B cell (primary cell): ENCODE data around the gene ZNHIT2. TPM values are rescaled to one million over a fixed set of nuclear protein-coding genes. Genes with fewer than 3 reads are reported as not detected.

Experiments used
- ATAC-seq: fragments of 200-7000 bp; cut with Tn5 transposase; one replicate; pipeline ENCODE4 v1.10.0; 2021; ENCODE audit warnings: low read depth, mild to moderate bottlenecking, moderate number of reproducible peaks, moderate library complexity
- CTCF ChIA-PET: fragments of 350-600 bp; sonication (Branson Sonifier 250); formaldehyde crosslinking; loops from one replicate; lab custom pipeline; 2021; ENCODE audit warnings: antibody characterized with exemption, inconsistent platforms; lab: Charles Lee
- POLR2A ChIA-PET: fragments of 350-600 bp; sonication (Branson Sonifier 250); formaldehyde crosslinking; loops from one replicate; lab custom pipeline; 2021; ENCODE audit warnings: antibody characterized with exemption; lab: Charles Lee
- DNase-seq: peaks from one replicate; pipeline ENCODE4 v3.0.0; 2013
- H2AFZ ChIP-seq: 2 replicates; pipeline ENCODE4 v1.6.1; 2012; ENCODE audit warnings: mild to moderate bottlenecking, low read depth, low read length; ENCODE audit not compliant: insufficient read depth, poor library complexity, severe bottlenecking
- H3K27ac ChIP-seq, 2 donors: 1 replicate in 1 of 2; 2 replicates in 1 of 2; pipeline ENCODE4 v1.5.1; 2012 to 2013; ENCODE audit warnings: low read length in 2 of 2, mild to moderate bottlenecking in 2 of 2, moderate library complexity in 1 of 2
- H3K27me3 ChIP-seq, 4 experiments: fragments of 200-600 bp in 1 of 4; sonication (generic) in 1 of 4; replicated peaks in 1 of 4; 1 replicate in 2 of 4; 2 replicates in 2 of 4; pipeline versions ENCODE4 v1.6.1 to v1.7.0; 2013 to 2016; ENCODE audit warnings: low read length in 3 of 4, mild to moderate bottlenecking in 2 of 4, mixed read lengths in 1 of 4, moderate library complexity in 1 of 4; ENCODE audit not compliant: insufficient read depth in 4 of 4, control insufficient read depth in 3 of 4; ENCODE audit errors: control extremely low read depth in 1 of 4
- H3K36me3 ChIP-seq, 2 experiments: replicated peaks in 1 of 2; 1 replicate in 1 of 2; 2 replicates in 1 of 2; pipeline versions ENCODE4 v1.6.1 to v1.7.1; 2013; ENCODE audit warnings: low read length in 1 of 2; ENCODE audit not compliant: insufficient read depth in 2 of 2, control insufficient read depth in 1 of 2; ENCODE audit errors: control extremely low read depth in 1 of 2, extremely low read depth in 1 of 2
- H3K4me1 ChIP-seq, 2 donors: fragments of 200-600 bp in 1 of 2; sonication (generic) in 1 of 2; 1 replicate in 1 of 2; 2 replicates in 1 of 2; pipeline versions ENCODE4 v1.5.1 to v1.6.1; 2013 to 2017; ENCODE audit warnings: low read length in 2 of 2; ENCODE audit not compliant: control insufficient read depth in 2 of 2, insufficient read depth in 2 of 2
- H3K4me2 ChIP-seq: replicated peaks from 2 replicates; pipeline ENCODE3; 2012; ENCODE audit warnings: mild to moderate bottlenecking, low read depth, low read length; ENCODE audit not compliant: poor library complexity, severe bottlenecking
- H3K4me3 ChIP-seq, 5 experiments: fragments of 200-600 bp in 1 of 5; sonication (generic) in 1 of 5; 1 replicate in 3 of 5; 2 replicates in 2 of 5; pipeline versions ENCODE4 v1.5.1 to v1.7.0; 2011 to 2016; ENCODE audit warnings: low read length in 4 of 5, mild to moderate bottlenecking in 4 of 5, low read depth in 2 of 5, control low read depth in 1 of 5, moderate library complexity in 1 of 5; ENCODE audit not compliant: insufficient read depth in 1 of 5; ENCODE audit errors: control extremely low read depth in 1 of 5, extremely low read depth in 1 of 5
- H3K79me2 ChIP-seq: fragments of 200-600 bp; sonication (generic); one replicate; pipeline ENCODE4 v1.6.0; 2016; ENCODE audit warnings: low read length; ENCODE audit not compliant: control insufficient read depth, insufficient read depth
- H3K9ac ChIP-seq: fragments of 200-600 bp; sonication (generic); 2 replicates; pipeline ENCODE4 v1.6.1; 2017; ENCODE audit warnings: mild to moderate bottlenecking, low read length, moderate library complexity
- H3K9me3 ChIP-seq, 3 donors: one replicate each; pipeline versions ENCODE4 v1.6.1 to v1.7.1; 2013; ENCODE audit warnings: low read length in 2 of 3; ENCODE audit not compliant: control insufficient read depth in 2 of 3, insufficient read depth in 1 of 3; ENCODE audit errors: control extremely low read depth in 1 of 3
- H4K20me1 ChIP-seq: 2 replicates; pipeline ENCODE4 v1.6.0; 2012; ENCODE audit warnings: mild to moderate bottlenecking, low read length; ENCODE audit not compliant: insufficient read depth, control insufficient read depth, poor library complexity, severe bottlenecking
- H3K27ac Mint-ChIP-seq: one replicate; pipeline ENCODE4 v1.8.0; 2021; ENCODE audit warnings: mixed read lengths
- H3K27me3 Mint-ChIP-seq: one replicate; pipeline ENCODE4 v1.8.0; 2021; ENCODE audit warnings: mixed read lengths
- H3K4me1 Mint-ChIP-seq: one replicate; pipeline ENCODE4 v1.8.0; 2021; ENCODE audit warnings: mixed read lengths
- H3K4me3 Mint-ChIP-seq: one replicate; pipeline ENCODE4 v1.8.0; 2021; ENCODE audit warnings: mixed read lengths
- H3K9me3 Mint-ChIP-seq: one replicate; pipeline ENCODE4 v1.8.0; 2022; ENCODE audit warnings: mixed read lengths; ENCODE audit not compliant: insufficient read depth
- EZH2 ChIP-seq: IDR thresholded peaks from 2 replicates; pipeline ENCODE4 v1.6.1; 2012; ENCODE audit warnings: borderline replicate concordance, low read depth, mild to moderate bottlenecking, moderate library complexity, low read length; ENCODE audit not compliant: insufficient read depth, poor library complexity, severe bottlenecking
- WGBS: methylation state at CpG from one replicate; pipeline ENCODE4 v1.1.5; 2013; ENCODE audit warnings: missing lambda C conversion rate; ENCODE audit not compliant: insufficient coverage; 5-methylcytosine and 5-hydroxymethylcytosine counted together
- intact Hi-C: fragments of 100-400 bp; cut with micrococcal nuclease; formaldehyde crosslinking; loops from one replicate; pipeline ENCODE4 v1.10.0; 2022
- polyA plus RNA-seq: library from polyadenylated mRNA; depleted of rRNA; stranded (reverse); fragments of >200 nt; gene quantifications from 2 replicates; pipeline ENCODE4 v1.2.3, GENCODE V29; 2012
- total RNA-seq, 2 donors: library from RNA; stranded (reverse); fragments of 120-200 nt in 1 of 2; gene quantifications; 1 replicate in 1 of 2; 2 replicates in 1 of 2; pipeline versions ENCODE4 v1.2.3 to v1.2.4, GENCODE V29; 2013 to 2022
- TF ChIP-seq, protein P1 (sequence below): fragments of 200-600 bp; IDR thresholded peaks from one replicate; pipeline ENCODE4 v1.8.0; 2022; ENCODE audit warnings: antibody characterized with exemption, mild to moderate bottlenecking

ZNHIT2 gene
- total and polyA plus RNA-seq, 2 donors (not counting 1 experiment from before 2014, with no cell fraction given), result 6.2 to 14.1 TPM

- Histone ChIP-seq H3K27me3 (no peaks in the 10 kb centered on the region), H3K4me1 (peaks cover 12 to 19% of the 10 kb centered on the region in 2 donors), H3K79me2 (peaks cover 21% of the 10 kb centered on the region), H3K36me3 (peaks cover 0 to 47% of the 10 kb centered on the region in 2 experiments), H2AFZ (no peak overlapping the region), H3K9me3 (no peaks in the 10 kb centered on the region), H3K9ac (no peak overlapping the region), H3K4me3 (no peak overlapping the region), H3K27ac (no peak overlapping the region), H4K20me1 (peaks cover 8% of the 10 kb centered on the region), H3K4me2 (no peak overlapping the region)
- ChIA-PET POLR2A (no interaction called here), CTCF (interaction anchor here (0.8 to 1.3 kb wide), 5 partner anchors 9 to 182 kb away, joined by 3 to 6 read pairs (median 3); partner anchors contain the start of genes FAU and MRPL49)
- 100% methylated on average over 1 of the region's 4 CpGs for WGBS
- Mint-ChIP-seq H3K4me1 (peaks cover 28% of the 10 kb centered on the region), H3K27me3 (no peaks in the 10 kb centered on the region), H3K4me3 (peak overlapping the region; percentile 98), H3K27ac (peak overlapping the region; percentile 100), H3K9me3 (no peaks in the 10 kb centered on the region)
- DNase-seq (no peak), ATAC-seq (no peak)
- intact Hi-C loops, result no loop called here
- TF ChIP-seq EZH2, result no peak
- TF ChIP-seq, protein P1, sequence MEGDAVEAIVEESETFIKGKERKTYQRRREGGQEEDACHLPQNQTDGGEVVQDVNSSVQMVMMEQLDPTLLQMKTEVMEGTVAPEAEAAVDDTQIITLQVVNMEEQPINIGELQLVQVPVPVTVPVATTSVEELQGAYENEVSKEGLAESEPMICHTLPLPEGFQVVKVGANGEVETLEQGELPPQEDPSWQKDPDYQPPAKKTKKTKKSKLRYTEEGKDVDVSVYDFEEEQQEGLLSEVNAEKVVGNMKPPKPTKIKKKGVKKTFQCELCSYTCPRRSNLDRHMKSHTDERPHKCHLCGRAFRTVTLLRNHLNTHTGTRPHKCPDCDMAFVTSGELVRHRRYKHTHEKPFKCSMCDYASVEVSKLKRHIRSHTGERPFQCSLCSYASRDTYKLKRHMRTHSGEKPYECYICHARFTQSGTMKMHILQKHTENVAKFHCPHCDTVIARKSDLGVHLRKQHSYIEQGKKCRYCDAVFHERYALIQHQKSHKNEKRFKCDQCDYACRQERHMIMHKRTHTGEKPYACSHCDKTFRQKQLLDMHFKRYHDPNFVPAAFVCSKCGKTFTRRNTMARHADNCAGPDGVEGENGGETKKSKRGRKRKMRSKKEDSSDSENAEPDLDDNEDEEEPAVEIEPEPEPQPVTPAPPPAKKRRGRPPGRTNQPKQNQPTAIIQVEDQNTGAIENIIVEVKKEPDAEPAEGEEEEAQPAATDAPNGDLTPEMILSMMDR, result no peak
Measured at GRCh38 chr11:65085446-65085845, 32.1 kb downstream of the ZNHIT2 start.

DNA sequence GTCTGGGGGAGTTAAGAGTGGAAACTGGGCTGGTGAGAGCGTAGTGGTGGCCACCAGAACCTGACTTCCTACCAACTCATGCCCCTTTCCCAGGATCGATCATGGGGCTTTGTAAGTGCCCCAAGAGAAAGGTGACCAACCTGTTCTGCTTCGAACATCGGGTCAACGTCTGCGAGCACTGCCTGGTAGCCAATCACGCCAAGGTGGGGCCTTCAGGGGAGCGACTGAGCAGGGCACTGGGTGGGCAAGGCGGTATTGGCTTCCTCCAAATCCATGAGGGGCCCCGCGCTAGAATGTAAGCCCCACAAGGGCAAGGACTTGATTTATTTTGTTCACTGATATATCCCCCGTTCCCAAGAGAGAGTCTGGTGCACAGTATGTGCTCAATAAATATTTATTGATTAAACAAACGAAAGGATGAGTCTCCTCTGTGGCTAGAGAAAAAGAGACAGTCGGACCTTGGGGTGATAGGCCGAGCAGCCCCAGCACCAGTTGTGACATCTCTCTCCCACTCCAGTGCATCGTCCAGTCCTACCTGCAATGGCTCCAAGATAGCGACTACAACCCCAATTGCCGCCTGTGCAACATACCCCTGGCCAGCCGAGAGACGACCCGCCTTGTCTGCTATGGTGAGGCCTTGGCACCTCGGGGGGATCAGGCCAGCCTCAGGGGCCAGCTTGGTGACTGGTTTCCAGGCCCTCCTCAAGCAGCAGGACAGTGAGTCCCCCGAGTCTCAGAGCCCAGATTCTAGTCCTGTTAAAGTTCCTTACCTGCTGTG is 32.7 kb downstream of the ZNHIT2 start:
- peak overlapping the region; percentile 98 for H2AFZ ChIP-seq
- Mint-ChIP-seq H3K9me3 (no peaks in the 10 kb centered on the region), H3K4me1 (peaks cover 28% of the 10 kb centered on the region), H3K27me3 (no peaks in the 10 kb centered on the region), H3K4me3 (peak overlapping the region; percentile 98), H3K27ac (peak overlapping the region; percentile 100)
- peaks cover 8% of the 10 kb centered on the region for H4K20me1 ChIP-seq
- H3K4me1 ChIP-seq, result peaks cover 12 to 19% of the 10 kb centered on the region in 2 donors
- no peaks in the 10 kb centered on the region for H3K9me3 ChIP-seq
- peak overlapping the region; percentile 61 to 81 (median 76) for H3K4me3 ChIP-seq
- WGBS, result 46% methylated on average over 18 of the region's 23 CpGs
- no peaks in the 10 kb centered on the region for H3K27me3 ChIP-seq
- DNase-seq (no peak), ATAC-seq (no peak)
- TF ChIP-seq, protein P1, result no peak
- no peak for TF ChIP-seq EZH2
- peak overlapping the region; percentile 91 to 94 for H3K27ac ChIP-seq
- POLR2A ChIA-PET, result interaction anchor here (0.6 kb wide), 1 partner anchor 10 kb away, joined by 7 read pairs; no protein-coding TSS in a partner anchor
- H3K79me2 ChIP-seq, result peaks cover 21% of the 10 kb centered on the region
- intact Hi-C loops, result loop anchor here (1.0 kb wide), 9 partner anchors 12 to 167 kb away; partner anchors contain the start of genes ARL2, ATG2A, FAU and MRPL49
- H3K4me2 ChIP-seq, result peak overlapping the region; percentile 88
- H3K9ac ChIP-seq, result peak overlapping the region; percentile 86
- H3K36me3 ChIP-seq, result peaks cover 0 to 47% of the 10 kb centered on the region in 2 experiments
- CTCF ChIA-PET, result interaction anchor here (0.8 to 1.3 kb wide), 5 partner anchors 8 to 183 kb away, joined by 3 to 6 read pairs (median 3); partner anchors contain the start of genes FAU and MRPL49
